HEK293 (cell line): ENCODE measurements around the gene CCR6.

Experiments
- CTCF ChIA-PET: fragments of 350-600 bp; formaldehyde crosslinking; extraction: SDS; loops from one replicate; lab custom pipeline; 2021; ENCODE audit warnings: antibody characterized with exemption; lab: Yijun Ruan, JAX
- POLR2A ChIA-PET: fragments of 300-600 bp; formaldehyde crosslinking; extraction: SDS; loops from one replicate; lab custom pipeline; 2020; ENCODE audit warnings: antibody characterized with exemption, inconsistent platforms; lab: Yijun Ruan, JAX
- H3K27ac ChIP-seq: fragments of 200-500 bp; sonication (Bioruptor generic); 2 replicates; pipeline ENCODE4 v1.5.1; 2014; ENCODE audit warnings: low read depth, low read length, control low read depth, inconsistent platforms; ENCODE audit errors: extremely low read depth
- H3K36me3 ChIP-seq, 2 experiments: fragments of 200-500 bp in 1 of 2; sonication (Bioruptor generic) in 1 of 2; 1 replicate in 1 of 2; 2 replicates in 1 of 2; pipeline ENCODE4 v1.5.1; 2014 to 2017; ENCODE audit warnings: inconsistent platforms in 2 of 2, low read length in 2 of 2; ENCODE audit not compliant: control insufficient read depth in 2 of 2, insufficient read depth in 1 of 2
- H3K4me1 ChIP-seq: fragments of 200-500 bp; sonication (Bioruptor generic); 2 replicates; pipeline ENCODE4 v1.5.1; 2014; ENCODE audit warnings: mild to moderate bottlenecking, low read length, inconsistent platforms; ENCODE audit not compliant: control insufficient read depth, insufficient read depth
- H3K4me3 ChIP-seq: 2 replicates; pipeline ENCODE4 v1.5.1; 2011; ENCODE audit warnings: low read depth, mild to moderate bottlenecking, control low read depth, low read length, moderate library complexity
- H3K9me3 ChIP-seq: fragments of 200-500 bp; sonication (Bioruptor generic); 2 replicates; pipeline ENCODE4 v1.5.1; 2014; ENCODE audit warnings: low read depth, low read length, inconsistent platforms; ENCODE audit not compliant: control insufficient read depth, insufficient read depth
- BCL6B ChIP-seq: fragments of 450-650 bp; formaldehyde crosslinking; IDR thresholded peaks from 2 replicates; pipeline ENCODE4 v1.5.1; 2017; ENCODE audit warnings: missing biosample characterization, missing genetic modification characterization
- GLIS1 ChIP-seq: fragments of 450-650 bp; formaldehyde crosslinking; IDR thresholded peaks from 2 replicates; pipeline ENCODE4 v1.5.1; 2016; ENCODE audit warnings: missing biosample characterization, missing genetic modification characterization
- HOXA7 ChIP-seq: sonication (generic); formaldehyde crosslinking; IDR thresholded peaks from 2 replicates; pipeline ENCODE4 v1.8.1; 2022; ENCODE audit warnings: missing genetic modification reagents, borderline replicate concordance
- PATZ1 ChIP-seq: fragments of 450-650 bp; formaldehyde crosslinking; IDR thresholded peaks from 2 replicates; pipeline ENCODE4 v1.5.1; 2016; ENCODE audit warnings: missing biosample characterization, missing genetic modification characterization
- PRDM6 ChIP-seq: fragments of 450-650 bp; formaldehyde crosslinking; IDR thresholded peaks from 2 replicates; pipeline ENCODE4 v1.5.1; 2017; ENCODE audit warnings: missing biosample characterization, missing genetic modification characterization
- ZBTB11 ChIP-seq: fragments of 450-650 bp; formaldehyde crosslinking; conservative IDR thresholded peaks from 2 replicates; pipeline ENCODE4 v1.5.1; 2016; ENCODE audit warnings: low read depth, missing biosample characterization, missing genetic modification characterization
- ZBTB7A ChIP-seq: fragments of 450-650 bp; formaldehyde crosslinking; IDR thresholded peaks from 2 replicates; pipeline ENCODE4 v1.5.1; 2016; ENCODE audit warnings: low read depth, missing biosample characterization, missing genetic modification characterization
- ZEB2 ChIP-seq: fragments of 450-650 bp; formaldehyde crosslinking; IDR thresholded peaks from 2 replicates; pipeline ENCODE4 v1.5.1; 2016; ENCODE audit warnings: missing biosample characterization, missing genetic modification characterization
- ZFP37 ChIP-seq: fragments of 450-650 bp; formaldehyde crosslinking; IDR thresholded peaks from 2 replicates; pipeline ENCODE4 v1.5.1; 2016; ENCODE audit warnings: missing biosample characterization, missing genetic modification characterization
- ZNF10 ChIP-seq: fragments of 450-650 bp; formaldehyde crosslinking; IDR thresholded peaks from 2 replicates; pipeline ENCODE4 v1.5.1; 2017; ENCODE audit warnings: missing biosample characterization, missing genetic modification characterization
- ZNF138 ChIP-seq: fragments of 450-650 bp; formaldehyde crosslinking; IDR thresholded peaks from 2 replicates; pipeline ENCODE4 v1.5.1; 2016; ENCODE audit warnings: missing biosample characterization, missing genetic modification characterization, borderline replicate concordance
- ZNF280C ChIP-seq: fragments of 450-650 bp; formaldehyde crosslinking; IDR thresholded peaks from 2 replicates; pipeline ENCODE4 v1.5.1; 2016; ENCODE audit warnings: missing biosample characterization, missing genetic modification characterization
- ZNF324 ChIP-seq: fragments of 450-650 bp; formaldehyde crosslinking; IDR thresholded peaks from 2 replicates; pipeline ENCODE4 v1.5.1; 2016; ENCODE audit warnings: missing biosample characterization, missing genetic modification characterization
- ZNF548 ChIP-seq: fragments of 450-650 bp; formaldehyde crosslinking; IDR thresholded peaks from 2 replicates; pipeline ENCODE4 v1.5.1; 2016; ENCODE audit warnings: missing biosample characterization, missing genetic modification characterization
- ZNF624 ChIP-seq: fragments of 450-650 bp; formaldehyde crosslinking; IDR thresholded peaks from 2 replicates; pipeline ENCODE4 v1.5.1; 2017; ENCODE audit warnings: missing biosample characterization, missing genetic modification characterization
- ZNF645 ChIP-seq: fragments of 450-650 bp; formaldehyde crosslinking; IDR thresholded peaks from 2 replicates; pipeline ENCODE4; 2016; ENCODE audit warnings: missing biosample characterization, missing genetic modification characterization

CCR6 gene

GRCh38 chr6:167146977-167147376 is 24.1 kb downstream of the CCR6 start (continued):
- no peak for TF ChIP-seq ZNF280C
- TF ChIP-seq BCL6B = no peak
- no peak for TF ChIP-seq ZNF138
- no peak for TF ChIP-seq ZNF10 (tag by site-specific recombination)
- no peak for TF ChIP-seq PATZ1 (tag by site-specific recombination)
- TF ChIP-seq ZNF624 = no peak
- TF ChIP-seq ZNF324 (tag by site-specific recombination) = no peak
- TF ChIP-seq GLIS1 (tag by site-specific recombination) = no peak
- no peak for TF ChIP-seq PRDM6 (tag by site-specific recombination)
- no peak for TF ChIP-seq HOXA7 (CRISPR knock-in tag)
- no peak for TF ChIP-seq ZBTB11 (tag by site-specific recombination)
- TF ChIP-seq ZEB2 (tag by site-specific recombination) = no peak
- no peak for TF ChIP-seq ZFP37 (tag by site-specific recombination)

- no peak overlapping the region for H3K4me3 ChIP-seq
- TF ChIP-seq ZNF548 (tag by site-specific recombination) (no peak), ZBTB7A (no peak), ZNF645 (tag by site-specific recombination) (no peak)
- no peak overlapping the region for H3K27ac ChIP-seq
- H3K4me1 ChIP-seq = no peaks in the 10 kb centered on the region
- POLR2A ChIA-PET = no interaction called here
- CTCF ChIA-PET = interaction anchor here (1.0 kb wide), 1 partner anchor 374 kb away, joined by 5 read pairs; no protein-coding TSS in a partner anchor
- no peaks in the 10 kb centered on the region for H3K9me3 ChIP-seq
- no peaks in the 10 kb centered on the region for H3K36me3 ChIP-seq
These were observed 25.1 kb downstream of the CCR6 start for GRCh38 chr6:167148021-167148420.
